GM12873 (cell line): ENCODE data around the gene LARP4B.

Source experiments
- TF ChIP-seq, protein P1 (sequence below): IDR thresholded peaks from 2 replicates; pipeline ENCODE4 v1.5.1; 2012; ENCODE audit warnings: low read depth, mild to moderate bottlenecking, moderate library complexity, low read length, control low read depth; ENCODE audit not compliant: insufficient read depth; ENCODE audit errors: missing control alignments

LARP4B gene

GRCh38 chr10:815338-816090 is 116.0 kb downstream of the LARP4B start:
- TF ChIP-seq, protein P1, sequence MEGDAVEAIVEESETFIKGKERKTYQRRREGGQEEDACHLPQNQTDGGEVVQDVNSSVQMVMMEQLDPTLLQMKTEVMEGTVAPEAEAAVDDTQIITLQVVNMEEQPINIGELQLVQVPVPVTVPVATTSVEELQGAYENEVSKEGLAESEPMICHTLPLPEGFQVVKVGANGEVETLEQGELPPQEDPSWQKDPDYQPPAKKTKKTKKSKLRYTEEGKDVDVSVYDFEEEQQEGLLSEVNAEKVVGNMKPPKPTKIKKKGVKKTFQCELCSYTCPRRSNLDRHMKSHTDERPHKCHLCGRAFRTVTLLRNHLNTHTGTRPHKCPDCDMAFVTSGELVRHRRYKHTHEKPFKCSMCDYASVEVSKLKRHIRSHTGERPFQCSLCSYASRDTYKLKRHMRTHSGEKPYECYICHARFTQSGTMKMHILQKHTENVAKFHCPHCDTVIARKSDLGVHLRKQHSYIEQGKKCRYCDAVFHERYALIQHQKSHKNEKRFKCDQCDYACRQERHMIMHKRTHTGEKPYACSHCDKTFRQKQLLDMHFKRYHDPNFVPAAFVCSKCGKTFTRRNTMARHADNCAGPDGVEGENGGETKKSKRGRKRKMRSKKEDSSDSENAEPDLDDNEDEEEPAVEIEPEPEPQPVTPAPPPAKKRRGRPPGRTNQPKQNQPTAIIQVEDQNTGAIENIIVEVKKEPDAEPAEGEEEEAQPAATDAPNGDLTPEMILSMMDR, result no peak

DNA sequence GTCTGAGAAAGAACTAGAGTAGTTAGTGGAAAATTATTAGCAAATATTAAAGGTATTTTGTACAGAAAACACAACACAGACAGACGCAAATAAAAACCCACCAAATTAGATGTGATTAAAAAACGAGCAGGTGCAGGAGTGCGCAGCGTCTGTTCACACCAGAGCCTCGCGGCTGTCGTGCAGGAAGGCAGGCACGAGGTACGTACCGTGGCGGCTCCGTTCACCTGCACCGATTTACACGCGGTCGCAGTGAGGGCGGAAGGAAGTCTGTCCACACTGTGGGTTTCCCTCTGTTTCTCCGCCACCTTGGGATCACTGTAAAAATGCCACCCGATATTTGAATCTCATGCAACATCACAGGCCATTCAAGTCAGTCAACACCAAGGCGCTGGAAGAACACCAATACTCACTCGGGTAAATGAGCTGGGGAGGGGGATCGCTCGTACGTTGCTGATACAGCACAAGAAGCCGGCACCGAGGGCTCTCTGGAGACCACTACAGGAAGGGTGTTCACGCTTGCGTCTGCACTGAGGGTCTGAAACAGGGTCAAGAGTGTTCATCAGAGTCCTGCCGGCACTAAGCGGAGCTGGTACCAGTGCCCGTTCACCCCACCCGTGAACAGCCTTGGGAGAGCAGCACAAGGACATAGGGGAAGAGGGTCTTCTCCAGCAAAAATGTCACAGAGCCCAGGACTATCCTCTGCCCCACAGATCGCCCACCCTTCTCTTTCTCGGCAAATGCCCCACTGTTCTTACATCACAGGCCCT is 116.8 kb downstream of the LARP4B start:
- TF ChIP-seq, protein P1, result no peak

DNA sequence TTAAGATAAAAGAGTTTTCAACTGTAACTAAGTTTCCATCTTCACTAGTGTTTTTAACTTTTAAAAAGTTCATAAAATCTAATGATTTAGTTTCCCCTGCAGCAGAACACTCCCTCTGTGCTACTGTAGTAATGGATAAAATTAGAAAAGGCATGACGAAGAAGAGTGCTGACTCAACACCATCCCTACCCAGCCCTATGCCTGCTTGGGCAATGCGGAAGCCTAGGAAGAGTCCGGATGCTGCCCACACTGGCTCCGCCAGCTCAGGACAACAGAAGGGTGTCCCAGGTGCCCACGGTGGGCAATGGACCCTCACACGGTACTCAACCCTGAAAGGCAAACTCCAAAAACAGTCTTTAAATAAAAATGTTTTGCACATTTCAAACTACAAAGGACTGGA is 118.2 kb downstream of the LARP4B start:
- TF ChIP-seq, protein P1, result no peak

- TF ChIP-seq, protein P1, result no peak
Measured at GRCh38 chr10:812787-813186, 118.7 kb downstream of the LARP4B start.

DNA sequence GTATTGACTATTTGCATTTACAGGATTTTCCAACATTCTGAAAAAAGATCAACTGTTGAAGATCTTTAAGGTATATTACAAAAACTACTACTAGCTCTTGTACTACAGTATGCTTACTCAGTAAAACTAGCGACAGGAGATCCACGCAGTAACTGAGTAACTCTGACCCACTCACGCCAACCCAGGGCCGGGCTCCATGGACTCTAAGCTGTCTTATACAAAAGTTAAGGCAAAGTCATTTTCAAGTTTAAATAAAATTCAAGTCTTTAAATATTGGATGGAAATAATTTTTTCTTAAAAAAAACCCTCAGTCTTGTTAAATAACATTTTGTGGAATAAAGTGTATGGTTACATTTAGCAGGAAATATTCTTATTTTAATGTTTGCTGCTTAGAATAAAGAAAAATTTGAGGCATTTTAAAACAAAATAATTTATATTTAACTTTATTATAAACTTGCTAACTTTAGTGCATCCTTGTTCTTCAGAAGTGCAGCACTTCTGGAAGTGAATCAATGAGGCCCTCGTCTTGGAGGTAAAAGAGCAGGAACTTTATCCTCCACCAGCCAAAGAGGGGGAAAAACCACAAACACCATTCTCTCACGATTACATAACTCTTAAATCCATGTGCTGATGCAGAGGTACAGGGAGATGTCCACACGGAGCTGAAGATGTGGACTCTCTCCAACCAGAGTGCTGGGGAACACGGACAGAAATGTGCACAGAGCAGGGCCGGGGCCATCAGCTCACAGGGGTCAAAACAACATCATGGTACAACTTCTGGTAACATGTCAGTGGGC is 119.9 kb downstream of the LARP4B start:
- TF ChIP-seq, protein P1, result no peak

- TF ChIP-seq, protein P1, result peak; percentile 28
Measured at GRCh38 chr10:810351-810846, 121.1 kb downstream of the LARP4B start.

- TF ChIP-seq, protein P1, result no peak
Measured at GRCh38 chr10:809671-810350, 121.7 kb downstream of the LARP4B start.
